Endothelial cell (in vitro differentiated cells): ENCODE measurements around the gene NMU. TPM values are rescaled to one million over a fixed set of nuclear protein-coding genes. Genes with fewer than 3 reads are reported as not detected.

ENCODE experiments used
- DNase-seq: peaks from one replicate; pipeline ENCODE4 v3.0.0; 2021; ENCODE audit warnings: low spot score
- H3K27ac Mint-ChIP-seq: one replicate; pipeline ENCODE4 v1.8.0; 2021; ENCODE audit warnings: mixed read lengths, inconsistent platforms; ENCODE audit not compliant: unreplicated experiment
- H3K27me3 Mint-ChIP-seq: one replicate; pipeline ENCODE4 v1.8.0; 2021; ENCODE audit warnings: mild to moderate bottlenecking, moderate library complexity, mixed read lengths, inconsistent platforms; ENCODE audit not compliant: unreplicated experiment
- H3K36me3 Mint-ChIP-seq: one replicate; pipeline ENCODE4 v1.8.0; 2021; ENCODE audit warnings: mild to moderate bottlenecking, low read depth, mixed read lengths, inconsistent platforms; ENCODE audit not compliant: unreplicated experiment
- H3K4me1 Mint-ChIP-seq: one replicate; pipeline ENCODE4 v1.8.0; 2021; ENCODE audit warnings: mild to moderate bottlenecking, mixed read lengths, inconsistent platforms; ENCODE audit not compliant: unreplicated experiment
- H3K4me3 Mint-ChIP-seq: one replicate; pipeline ENCODE4 v1.8.0; 2021; ENCODE audit warnings: mild to moderate bottlenecking, mixed read lengths, inconsistent platforms; ENCODE audit not compliant: unreplicated experiment
- H3K9me3 Mint-ChIP-seq: one replicate; pipeline ENCODE4 v1.8.0; 2021; ENCODE audit warnings: mixed read lengths, inconsistent platforms; ENCODE audit not compliant: unreplicated experiment
- CTCF ChIP-seq: fragments of 200-600 bp; sonication (generic); IDR thresholded peaks from one replicate; pipeline ENCODE4 v1.5.0; 2021; ENCODE audit warnings: antibody characterized with exemption; ENCODE audit not compliant: unreplicated experiment
- total RNA-seq: library from RNA; stranded (reverse); fragmentation: NEBNext Ultra II Directional; extraction: Animal tissue kit (Norgen Biotek cat#: 25700); gene quantifications from one replicate; pipeline ENCODE4 v1.2.1, GENCODE V29; 2021; ENCODE audit not compliant: unreplicated experiment

NMU gene
- total RNA-seq, 1 donor from 2014 or later: 6.3 TPM

- TF ChIP-seq CTCF: no peak
- no peak overlapping the region for H3K4me3 Mint-ChIP-seq
- DNase-seq: no peak
- H3K4me1 Mint-ChIP-seq: peaks cover 18% of the 10 kb centered on the region
- H3K27ac Mint-ChIP-seq: no peak overlapping the region
- H3K27me3 Mint-ChIP-seq: no peaks in the 10 kb centered on the region
- no peaks in the 10 kb centered on the region for H3K9me3 Mint-ChIP-seq
- H3K36me3 Mint-ChIP-seq: no peaks in the 10 kb centered on the region
Observed at GRCh38 chr4:55650483-55650882, 14.4 kb upstream of the NMU start.

GRCh38 chr4:55637272-55637820 lies 1.2 kb upstream of the NMU start:
- peak; percentile 15 for DNase-seq
- Mint-ChIP-seq H3K27me3 (peaks cover 5% of the 10 kb centered on the region), H3K4me3 (no peak overlapping the region), H3K27ac (no peak overlapping the region), H3K36me3 (peaks cover 5% of the 10 kb centered on the region), H3K9me3 (no peaks in the 10 kb centered on the region), H3K4me1 (peaks cover 27% of the 10 kb centered on the region)
- no peak for TF ChIP-seq CTCF

- Mint-ChIP-seq H3K27me3 (peaks cover 5% of the 10 kb centered on the region), H3K27ac (peak overlapping the region; percentile 76), H3K36me3 (peaks cover 5% of the 10 kb centered on the region), H3K9me3 (no peaks in the 10 kb centered on the region), H3K4me3 (peak overlapping the region; percentile 95), H3K4me1 (peaks cover 27% of the 10 kb centered on the region)
- TF ChIP-seq CTCF: no peak
- no peak for DNase-seq
Observed at GRCh38 chr4:55636656-55636999, 530 bp upstream of the NMU start.

- H3K27me3 Mint-ChIP-seq: peaks cover 5% of the 10 kb centered on the region
- no peaks in the 10 kb centered on the region for H3K9me3 Mint-ChIP-seq
- peaks cover 5% of the 10 kb centered on the region for H3K36me3 Mint-ChIP-seq
- peak overlapping the region; percentile 74 for H3K4me3 Mint-ChIP-seq
- no peak overlapping the region for H3K27ac Mint-ChIP-seq
- TF ChIP-seq CTCF: no peak
- no peak for DNase-seq
- peaks cover 25% of the 10 kb centered on the region for H3K4me1 Mint-ChIP-seq
Observed at GRCh38 chr4:55635282-55635681, 816 bp downstream of the NMU start.

GRCh38 chr4:55634417-55635128 lies 1.5 kb downstream of the NMU start:
- peaks cover 25% of the 10 kb centered on the region for H3K4me1 Mint-ChIP-seq
- DNase-seq: no peak
- H3K27me3 Mint-ChIP-seq: peaks cover 5% of the 10 kb centered on the region
- peaks cover 5% of the 10 kb centered on the region for H3K36me3 Mint-ChIP-seq
- H3K27ac Mint-ChIP-seq: no peak overlapping the region
- no peaks in the 10 kb centered on the region for H3K9me3 Mint-ChIP-seq
- H3K4me3 Mint-ChIP-seq: peak overlapping the region; percentile 74
- TF ChIP-seq CTCF: no peak
